Ascending aorta (tissue), 2 donors: ENCODE measurements around the gene EIPR1. TPM values are rescaled to one million over a fixed set of nuclear protein-coding genes. Genes with fewer than 3 reads are reported as not detected.

Source experiments
- DNase-seq, 2 donors: peaks; one replicate each; pipeline ENCODE4 v3.0.0-alpha.2; 2019; ENCODE audit warnings: low spot score in 2 of 2
- H3K27ac ChIP-seq, 2 donors: fragments of 200-600 bp; sonication (generic); one replicate each; pipeline ENCODE4 v1.5.1; 2016 to 2017; ENCODE audit warnings: mild to moderate bottlenecking in 1 of 2
- H3K27me3 ChIP-seq: fragments of 200-600 bp; sonication (generic); one replicate; pipeline ENCODE4 v1.5.1; 2017
- H3K36me3 ChIP-seq, 2 donors: fragments of 200-600 bp; sonication (generic); one replicate each; pipeline ENCODE4 v1.5.1; 2016
- H3K4me1 ChIP-seq, 2 donors: fragments of 200-600 bp; sonication (generic); one replicate each; pipeline ENCODE4 v1.5.1; 2016 to 2017; ENCODE audit warnings: mild to moderate bottlenecking in 1 of 2
- H3K4me3 ChIP-seq, 2 donors: fragments of 200-600 bp; sonication (generic); one replicate each; pipeline ENCODE4 v1.5.1; 2016 to 2017; ENCODE audit warnings: mild to moderate bottlenecking in 1 of 2
- H3K9me3 ChIP-seq, 2 donors: fragments of 200-600 bp; sonication (generic); one replicate each; pipeline ENCODE4 v1.5.1; 2016
- intact Hi-C: fragments of 100-400 bp; cut with DNase I; formaldehyde crosslinking; loops from one replicate; pipeline ENCODE4 v1.15.1; 2023
- total RNA-seq: library from RNA; depleted of rRNA; stranded (reverse); fragments of >200 nt; gene quantifications from one replicate; pipeline ENCODE4 v1.1.0, GENCODE V29; 2016
- TF ChIP-seq, protein P1 (sequence below), 3 experiments: fragments of 200-600 bp in 2 of 3; fragments of 450-650 bp in 1 of 3; sonication (generic) in 2 of 3; IDR thresholded peaks; one replicate each; pipeline ENCODE4 v1.5.1; 2016 to 2019; ENCODE audit warnings: antibody characterized with exemption in 3 of 3, mild to moderate bottlenecking in 1 of 3, moderate library complexity in 1 of 3

Gene EIPR1
- total RNA-seq, 1 donor from 2014 or later = 14.5 TPM

DNA sequence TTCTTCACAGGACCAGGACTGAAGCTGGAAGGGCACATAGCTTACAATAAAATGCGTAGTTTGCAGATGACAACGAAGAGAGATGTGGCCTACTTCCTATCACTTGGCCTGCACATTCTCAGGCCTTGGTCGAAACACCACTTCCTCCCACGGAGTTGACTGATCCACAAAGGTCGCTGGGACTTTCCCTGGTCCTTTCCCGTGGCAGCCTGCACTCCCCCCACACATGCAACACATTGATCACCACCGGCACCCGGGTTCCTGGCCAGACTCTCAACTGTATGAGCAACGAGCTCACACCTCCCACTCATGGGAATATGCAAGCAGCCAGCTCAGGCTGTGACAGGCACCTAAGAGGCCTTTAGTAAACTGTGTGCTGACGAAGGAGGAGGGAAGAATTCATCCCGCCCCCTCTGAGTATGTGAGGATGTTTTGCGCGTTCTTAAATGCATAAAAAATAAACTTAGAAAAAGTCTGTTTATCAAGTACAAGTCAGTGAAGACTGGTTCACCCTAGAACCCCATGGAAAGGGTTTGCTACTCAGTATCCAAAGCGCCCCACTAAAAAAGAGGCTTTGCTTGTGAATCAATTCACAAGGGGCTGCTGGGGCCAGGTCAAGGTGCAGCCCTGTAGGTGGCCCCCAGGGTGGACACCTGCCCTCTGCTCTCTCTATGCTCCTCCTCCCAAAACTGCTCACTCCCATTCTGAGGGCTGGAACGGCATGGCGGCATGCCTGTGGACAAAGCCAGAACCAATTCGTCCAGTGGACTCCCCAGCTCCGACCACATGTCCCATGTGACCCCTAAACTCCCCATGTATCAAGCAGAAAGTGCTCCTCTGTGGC, 154.3 kb downstream of the EIPR1 start:
- Histone ChIP-seq H3K27ac (no peak overlapping the region), H3K9me3 (peaks cover 0 to 48% of the 10 kb centered on the region in 2 donors), H3K36me3 (no peaks in the 10 kb centered on the region), H3K4me3 (no peak overlapping the region), H3K4me1 (no peaks in the 10 kb centered on the region), H3K27me3 (no peaks in the 10 kb centered on the region)
- intact Hi-C loops = no loop called here
- DNase-seq = no peak
- TF ChIP-seq, protein P1, sequence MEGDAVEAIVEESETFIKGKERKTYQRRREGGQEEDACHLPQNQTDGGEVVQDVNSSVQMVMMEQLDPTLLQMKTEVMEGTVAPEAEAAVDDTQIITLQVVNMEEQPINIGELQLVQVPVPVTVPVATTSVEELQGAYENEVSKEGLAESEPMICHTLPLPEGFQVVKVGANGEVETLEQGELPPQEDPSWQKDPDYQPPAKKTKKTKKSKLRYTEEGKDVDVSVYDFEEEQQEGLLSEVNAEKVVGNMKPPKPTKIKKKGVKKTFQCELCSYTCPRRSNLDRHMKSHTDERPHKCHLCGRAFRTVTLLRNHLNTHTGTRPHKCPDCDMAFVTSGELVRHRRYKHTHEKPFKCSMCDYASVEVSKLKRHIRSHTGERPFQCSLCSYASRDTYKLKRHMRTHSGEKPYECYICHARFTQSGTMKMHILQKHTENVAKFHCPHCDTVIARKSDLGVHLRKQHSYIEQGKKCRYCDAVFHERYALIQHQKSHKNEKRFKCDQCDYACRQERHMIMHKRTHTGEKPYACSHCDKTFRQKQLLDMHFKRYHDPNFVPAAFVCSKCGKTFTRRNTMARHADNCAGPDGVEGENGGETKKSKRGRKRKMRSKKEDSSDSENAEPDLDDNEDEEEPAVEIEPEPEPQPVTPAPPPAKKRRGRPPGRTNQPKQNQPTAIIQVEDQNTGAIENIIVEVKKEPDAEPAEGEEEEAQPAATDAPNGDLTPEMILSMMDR (IDR thresholded peaks at IDR 0.05) = no peak

DNA sequence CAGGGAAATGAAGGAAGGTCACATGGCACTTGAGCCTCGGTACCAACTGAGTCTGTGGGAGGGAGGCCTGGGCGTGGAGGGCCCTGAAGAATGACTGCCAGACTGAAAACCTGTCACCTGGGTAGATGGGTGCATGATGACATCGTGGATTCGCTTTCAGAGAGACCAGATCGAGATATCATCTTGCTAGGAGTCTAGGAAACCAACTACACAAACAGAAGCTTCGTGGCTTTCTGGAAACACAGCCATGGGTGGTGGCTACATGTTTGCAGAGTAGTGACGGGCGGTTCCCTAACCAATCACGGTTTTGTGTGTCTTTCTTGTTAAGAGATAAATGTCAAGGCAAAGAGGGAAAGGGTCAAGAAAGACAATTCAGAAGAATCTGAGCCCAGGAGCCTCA, 155.0 kb downstream of the EIPR1 start:
- H3K27me3 ChIP-seq = no peaks in the 10 kb centered on the region
- no peak overlapping the region for H3K4me3 ChIP-seq
- H3K27ac ChIP-seq = no peak overlapping the region
- TF ChIP-seq, protein P1 (IDR thresholded peaks at IDR 0.05) = no peak
- intact Hi-C loops = no loop called here
- DNase-seq = no peak
- no peaks in the 10 kb centered on the region for H3K4me1 ChIP-seq
- no peaks in the 10 kb centered on the region for H3K36me3 ChIP-seq
- H3K9me3 ChIP-seq = peaks cover 0 to 47% of the 10 kb centered on the region in 2 donors

DNA sequence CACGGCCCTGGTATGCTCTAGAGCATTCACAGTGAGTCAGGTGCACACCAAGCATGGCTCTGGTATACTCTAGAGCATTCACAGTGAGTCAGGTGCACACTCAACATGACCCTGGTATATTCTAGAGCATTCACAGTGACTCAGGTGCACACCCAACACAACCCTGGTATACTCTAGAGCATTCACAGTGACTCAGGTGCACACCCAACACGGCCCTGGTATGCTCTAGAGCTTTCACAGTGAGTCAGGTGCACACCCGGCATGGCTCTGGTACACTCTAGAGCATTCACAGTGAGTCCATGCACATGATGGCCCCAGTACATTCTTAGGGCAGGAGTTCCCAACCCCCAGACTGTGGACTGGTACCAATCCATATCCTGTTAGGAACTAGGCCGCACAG, 158.1 kb downstream of the EIPR1 start:
- Histone ChIP-seq H3K9me3 (peaks cover 0 to 25% of the 10 kb centered on the region in 2 donors), H3K4me1 (no peaks in the 10 kb centered on the region), H3K36me3 (no peaks in the 10 kb centered on the region), H3K27me3 (no peaks in the 10 kb centered on the region), H3K27ac (no peak overlapping the region), H3K4me3 (no peak overlapping the region)
- DNase-seq = no peak
- intact Hi-C loops = no loop called here
- TF ChIP-seq, protein P1 (IDR thresholded peaks at IDR 0.05) = no peak

DNA sequence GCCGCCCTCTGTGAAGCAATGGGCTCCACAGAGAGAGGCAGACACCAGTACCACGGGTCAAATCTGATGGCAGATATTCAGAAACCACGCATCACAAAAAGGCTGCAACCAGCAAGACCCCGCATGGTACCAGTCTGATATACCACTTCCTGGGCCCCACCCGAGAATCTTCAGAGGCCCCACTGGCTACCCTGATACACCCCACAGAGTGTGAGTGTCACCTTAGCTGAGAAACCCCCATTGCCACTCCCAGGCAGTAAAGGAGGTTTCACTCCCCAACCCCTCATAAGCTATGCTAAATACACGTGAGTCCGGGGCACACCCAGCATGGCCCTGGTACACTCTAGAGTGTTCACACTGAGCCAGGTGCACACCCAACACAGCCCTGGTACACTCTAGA, 160.0 kb downstream of the EIPR1 start:
- peaks cover 0 to 9% of the 10 kb centered on the region in 2 donors for H3K9me3 ChIP-seq
- no peak overlapping the region for H3K4me3 ChIP-seq
- no peaks in the 10 kb centered on the region for H3K27me3 ChIP-seq
- H3K27ac ChIP-seq = no peak overlapping the region
- DNase-seq = no peak
- H3K4me1 ChIP-seq = no peaks in the 10 kb centered on the region
- intact Hi-C loops = no loop called here
- TF ChIP-seq, protein P1 (IDR thresholded peaks at IDR 0.05) = no peak
- H3K36me3 ChIP-seq = peaks cover 0 to 5% of the 10 kb centered on the region in 2 donors

DNA sequence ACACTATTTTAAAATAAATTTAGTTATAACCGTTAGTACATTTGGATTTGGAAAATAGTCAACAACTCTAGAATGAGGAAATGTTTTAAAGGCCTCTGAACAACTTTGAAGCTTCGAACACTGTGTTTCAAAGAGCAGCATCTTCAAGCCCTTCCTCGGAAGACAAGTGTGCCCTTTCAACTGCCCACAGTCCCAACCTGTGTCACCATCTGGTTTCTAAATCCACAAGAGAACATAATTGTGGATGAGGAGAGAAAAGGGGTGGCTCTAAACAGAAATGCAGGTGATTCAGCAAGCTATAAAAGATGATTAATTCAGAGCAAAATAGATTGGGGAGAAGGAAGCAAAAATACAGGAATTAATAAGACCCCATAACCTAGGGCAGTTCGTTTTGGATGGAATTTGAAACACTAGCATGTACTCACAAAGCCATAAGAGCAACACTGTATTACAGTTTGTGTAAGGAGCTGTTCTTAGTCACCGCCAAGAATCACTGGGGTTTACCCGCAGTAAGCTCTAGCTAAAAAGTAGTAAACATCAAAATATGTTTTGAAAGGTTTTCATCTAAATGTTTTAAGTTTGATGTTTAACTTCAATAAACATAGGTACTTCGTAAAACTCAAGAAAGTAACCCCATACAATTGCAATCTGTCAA, 160.7 kb downstream of the EIPR1 start:
- H3K4me3 ChIP-seq = no peak overlapping the region
- H3K27me3 ChIP-seq = no peaks in the 10 kb centered on the region
- intact Hi-C loops = no loop called here
- H3K9me3 ChIP-seq = peaks cover 0 to 4% of the 10 kb centered on the region in 2 donors
- H3K4me1 ChIP-seq = no peaks in the 10 kb centered on the region
- TF ChIP-seq, protein P1 (IDR thresholded peaks at IDR 0.05) = no peak
- H3K27ac ChIP-seq = no peak overlapping the region
- peaks cover 0 to 10% of the 10 kb centered on the region in 2 donors for H3K36me3 ChIP-seq
- DNase-seq = no peak
